GM19324 (cell line): ENCODE measurements around the gene BGN.

Experiments
- ATAC-seq: cut with Tn5 transposase; IDR thresholded peaks from one replicate; pipeline ENCODE4 v1.9.1; 2021; ENCODE audit warnings: mild to moderate bottlenecking, moderate library complexity; ENCODE audit not compliant: unreplicated experiment, low FRiP score

Gene BGN

DNA sequence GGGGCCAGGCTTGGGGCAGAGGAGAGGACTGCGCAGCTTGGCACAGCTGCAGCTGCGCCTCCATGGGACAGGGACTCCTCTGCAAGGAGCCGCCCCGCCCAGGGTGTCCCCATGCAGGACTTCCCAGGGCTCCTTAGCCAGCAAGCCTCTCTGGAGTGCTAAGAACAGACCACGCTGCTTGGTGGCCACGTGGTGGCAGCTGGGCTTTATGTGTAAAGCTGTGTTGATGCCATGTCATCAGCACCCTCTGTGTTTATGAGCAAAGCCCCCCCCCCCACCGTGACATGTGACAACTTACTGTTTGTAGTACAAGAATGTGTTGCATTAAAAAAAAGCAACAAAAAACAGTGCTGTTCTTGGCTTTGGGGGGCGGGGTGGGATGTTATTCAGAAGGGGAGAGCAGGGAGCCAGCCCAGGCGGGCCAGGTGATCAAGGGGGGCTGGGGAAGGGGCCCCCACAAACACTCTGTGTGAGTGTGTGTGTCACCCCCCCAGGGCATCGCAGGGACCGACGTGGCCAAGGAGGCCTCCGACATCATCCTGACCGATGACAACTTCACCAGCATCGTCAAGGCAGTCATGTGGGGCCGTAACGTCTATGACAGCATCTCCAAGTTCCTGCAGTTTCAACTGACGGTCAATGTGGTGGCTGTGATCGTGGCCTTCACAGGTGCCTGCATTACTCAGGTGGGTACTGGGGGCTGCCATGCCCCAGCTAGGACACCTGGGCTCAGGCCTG lies 63.0 kb downstream of the BGN start:
- no peak for ATAC-seq
